ENCODE results near the gene PCLAF.
"Not testable (repeated sequence)": the region's sequence is repeated elsewhere in the genome, so short reads cannot be mapped to it uniquely, and the experiment has no call there.

PCLAF gene, protein sequence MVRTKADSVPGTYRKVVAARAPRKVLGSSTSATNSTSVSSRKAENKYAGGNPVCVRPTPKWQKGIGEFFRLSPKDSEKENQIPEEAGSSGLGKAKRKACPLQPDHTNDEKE

DNA sequence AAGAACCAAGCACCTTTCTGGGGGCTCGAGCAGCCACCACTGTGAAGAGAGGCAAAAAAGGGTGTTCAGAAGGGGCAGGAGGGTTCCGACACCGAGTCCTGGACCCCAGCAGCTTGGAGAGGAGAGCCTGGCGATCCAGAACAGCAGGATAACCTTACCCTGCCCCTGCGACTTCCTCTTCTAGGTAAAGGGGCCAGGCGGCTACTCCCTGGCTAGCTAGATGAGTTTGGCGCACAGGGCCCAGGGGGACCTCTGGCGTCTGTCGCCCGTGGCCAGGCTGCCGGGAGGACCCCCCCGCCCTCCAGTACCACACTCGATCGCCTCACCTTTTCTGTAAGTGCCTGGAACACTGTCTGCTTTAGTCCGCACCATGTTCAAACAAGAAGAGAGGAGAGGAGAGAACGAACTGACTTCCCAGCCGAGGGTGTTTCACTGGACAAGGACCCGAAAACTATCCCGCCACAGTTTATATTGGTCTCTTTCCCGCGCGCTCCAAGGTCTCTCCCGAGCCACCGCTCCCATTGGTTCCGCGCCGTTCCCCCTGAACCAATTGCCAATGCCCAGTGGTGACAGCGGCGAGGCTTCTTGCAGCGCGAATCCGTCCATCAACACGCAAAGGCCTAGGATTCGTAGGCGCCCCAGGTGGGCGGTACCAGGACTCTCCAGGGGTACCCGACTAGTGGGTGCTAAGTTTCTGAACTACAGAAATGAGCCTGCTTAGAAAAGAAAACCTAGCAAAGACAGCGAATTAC, at the start of gene PCLAF:
PCLAF (minus strand) TSS at position 442 of the 752 bp plus-strand sequence; CDS start at position 372, 70 bp downstream.
- peak; percentile 95 for DNase-seq

GRCh38 chr15:64430000-64430735, 48.9 kb upstream of the PCLAF start:
- no peak for DNase-seq

GRCh38 chr15:64429448-64429847, 48.2 kb upstream of the PCLAF start:
- no peak for DNase-seq

DNA sequence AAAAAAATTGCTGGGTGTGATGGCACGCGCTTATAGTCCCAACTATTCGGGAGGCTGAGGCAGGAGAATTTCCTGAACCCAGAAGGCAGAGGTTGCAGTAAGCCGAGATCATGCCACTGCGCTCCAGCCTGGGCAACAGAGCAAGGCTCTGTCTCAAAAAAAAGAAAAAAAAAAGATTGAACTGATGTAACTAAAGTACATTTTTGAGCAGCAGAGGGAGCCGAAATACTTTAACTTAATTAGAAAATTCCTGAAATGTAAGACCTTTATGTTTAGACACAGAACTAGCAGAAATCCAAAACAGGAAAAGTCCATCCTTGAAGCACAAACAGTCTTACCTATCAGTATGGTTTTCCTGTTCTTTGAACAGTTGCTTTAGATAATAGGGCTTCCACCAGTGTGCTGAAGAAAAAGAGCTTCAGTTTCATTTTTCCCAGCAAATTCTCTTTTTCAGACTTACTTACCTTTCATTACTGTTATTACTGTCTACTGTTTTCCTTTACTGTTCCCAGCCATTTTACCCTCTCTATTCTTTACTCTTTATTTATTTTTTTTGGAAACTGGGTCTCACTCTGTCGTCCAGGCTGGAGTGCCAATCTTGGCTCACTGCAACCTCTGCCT, 45.7 kb upstream of the PCLAF start:
- no peak for DNase-seq

- no peak for DNase-seq
Observed at GRCh38 chr15:64425221-64425620, 44.0 kb upstream of the PCLAF start.

DNA sequence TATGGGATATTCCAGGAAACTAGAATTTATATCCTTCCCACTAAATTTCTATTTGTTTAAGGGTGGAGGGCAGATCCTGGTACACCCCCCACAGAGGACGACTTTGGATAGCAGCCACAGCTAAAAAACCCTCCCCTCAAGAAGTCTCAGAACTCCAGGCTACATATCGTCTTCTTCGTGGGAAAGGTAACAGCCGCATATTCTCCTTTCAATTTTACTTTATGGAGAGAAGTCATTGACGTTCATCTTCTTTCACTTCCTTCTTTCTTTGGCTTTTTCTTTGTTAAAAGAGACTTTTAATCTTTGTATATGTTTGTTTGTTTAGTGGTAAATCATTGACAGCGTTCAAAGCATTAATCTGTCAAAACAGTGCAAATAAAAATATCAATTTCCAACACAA, 42.7 kb upstream of the PCLAF start:
- DNase-seq, result peak; percentile 20

GRCh38 chr15:64422697-64423096, 41.5 kb upstream of the PCLAF start:
- no peak for DNase-seq

GRCh38 chr15:64412216-64412615, 31.0 kb upstream of the PCLAF start:
- DNase-seq, result no peak

- DNase-seq, result no peak
Observed at GRCh38 chr15:64400583-64400982, 19.3 kb upstream of the PCLAF start.

GRCh38 chr15:64398575-64398974, 17.3 kb upstream of the PCLAF start:
- no peak for DNase-seq

DNA sequence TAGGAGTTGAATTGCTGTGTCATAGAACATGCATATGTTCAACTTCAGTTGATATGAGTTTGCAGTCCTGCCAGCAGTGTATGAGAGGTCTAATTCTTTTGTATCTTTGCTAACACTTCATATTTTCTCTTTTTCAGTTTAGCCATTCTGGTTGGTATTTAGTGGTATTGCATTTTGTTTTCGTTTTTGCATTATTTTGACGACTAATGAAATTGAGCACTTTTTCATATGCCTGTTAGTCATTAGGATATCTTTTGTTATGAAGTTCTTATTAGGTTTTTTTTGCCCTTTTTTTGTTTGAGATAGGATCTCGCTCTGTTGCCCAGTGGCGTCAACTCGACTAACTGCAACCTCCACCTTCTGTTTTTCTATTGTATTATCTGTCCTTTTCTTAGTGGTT, 15.5 kb upstream of the PCLAF start:
- DNase-seq, result no peak

GRCh38 chr15:64392471-64392870, 11.2 kb upstream of the PCLAF start:
- DNase-seq, result not testable (repeated sequence)

DNA sequence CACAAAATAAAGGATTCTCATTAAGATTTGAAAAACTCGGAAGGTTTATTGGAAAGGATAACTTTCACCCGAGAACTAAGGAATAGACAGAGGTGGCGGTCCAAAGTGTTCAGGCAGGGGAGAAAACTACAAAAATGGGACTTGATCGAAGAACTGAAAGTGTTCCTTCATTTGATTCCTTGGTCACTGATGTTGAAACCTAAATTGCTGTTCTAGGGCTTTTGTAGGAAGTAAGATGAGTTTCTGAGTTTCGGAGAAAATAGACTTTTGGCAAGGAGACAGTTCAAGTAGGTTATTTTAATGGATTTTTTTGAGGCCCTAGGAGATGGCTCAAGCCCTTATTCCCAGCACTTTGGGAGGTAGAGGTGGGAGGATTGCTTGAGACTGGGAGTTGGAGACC, 7.8 kb upstream of the PCLAF start:
- peak; percentile 68 for DNase-seq

- peak; percentile 98 for DNase-seq
Observed at GRCh38 chr15:64387562-64388168, 6.4 kb upstream of the PCLAF start, which contains the start of gene TRIP4. Gene TRIP4 (plus strand): TSS chr15:64387836. CDS start chr15:64387864, 28 bp downstream.

DNA sequence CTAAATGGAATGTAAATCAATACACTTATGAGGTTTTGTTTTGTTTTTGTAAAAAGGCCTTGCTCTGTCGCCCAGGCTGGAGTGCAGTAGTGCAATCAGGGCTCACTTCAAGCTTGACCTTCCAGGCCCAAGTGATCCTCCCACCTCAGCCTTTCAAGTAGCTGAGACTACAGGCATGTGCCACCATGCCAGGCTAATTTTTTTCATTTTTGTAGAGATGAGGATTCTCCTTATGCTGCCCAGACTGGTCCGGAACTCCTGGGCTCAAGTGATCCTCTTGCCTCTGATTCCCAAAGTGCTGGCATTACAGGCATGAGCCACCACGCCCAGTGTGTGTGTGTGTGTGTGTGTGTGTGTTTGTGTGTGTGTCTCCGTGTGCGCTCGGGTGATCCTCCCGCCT, 5.0 kb upstream of the PCLAF start:
- no peak for DNase-seq

- DNase-seq, result no peak
Observed at GRCh38 chr15:64383760-64384159, 2.5 kb upstream of the PCLAF start.

GRCh38 chr15:64380130-64380870, 941 bp downstream of the PCLAF start:
- DNase-seq, result not testable (repeated sequence)

- DNase-seq, result no peak
Observed at GRCh38 chr15:64379216-64379960, 1.9 kb downstream of the PCLAF start.

DNA sequence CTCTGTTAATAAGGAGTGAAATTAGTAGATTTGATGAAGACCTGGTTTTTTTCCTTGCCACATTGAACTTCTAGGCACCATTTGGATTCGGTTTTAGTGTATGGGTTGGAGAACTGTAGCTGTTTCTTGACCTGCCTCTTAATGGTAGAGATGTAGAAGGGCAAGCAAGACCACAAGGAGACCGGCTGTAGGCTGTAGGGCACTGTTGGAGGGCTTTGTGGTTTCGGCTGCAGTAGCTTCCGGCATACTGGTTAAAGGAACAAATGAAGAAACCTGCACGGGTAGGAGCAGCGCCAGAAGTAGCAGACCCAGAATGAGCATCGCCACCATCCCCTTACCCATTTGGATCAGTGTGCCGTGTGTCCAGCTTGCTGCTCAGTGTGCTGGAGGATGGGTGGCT, 7.9 kb downstream of the PCLAF start:
- DNase-seq, result no peak

DNA sequence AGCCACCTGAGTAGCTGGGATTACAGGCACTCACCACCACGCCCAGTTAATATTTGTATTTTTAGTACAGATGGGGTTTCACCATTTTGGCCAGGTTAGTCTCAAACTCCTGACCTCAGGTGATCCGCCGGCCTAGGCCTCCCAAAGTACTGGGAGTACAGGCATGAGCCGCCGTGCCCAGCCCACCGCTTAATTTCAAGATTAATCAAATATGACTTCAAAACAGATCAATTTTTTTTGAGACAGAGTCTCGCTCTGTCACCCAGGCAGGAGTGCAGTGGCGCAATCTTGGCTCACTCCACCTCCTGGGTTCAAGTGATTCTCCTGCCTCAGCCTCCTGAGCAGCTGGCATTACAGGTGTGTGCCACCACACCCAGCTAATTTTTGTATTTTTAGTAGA, 9.9 kb downstream of the PCLAF start:
- DNase-seq, result not testable (repeated sequence)

DNA sequence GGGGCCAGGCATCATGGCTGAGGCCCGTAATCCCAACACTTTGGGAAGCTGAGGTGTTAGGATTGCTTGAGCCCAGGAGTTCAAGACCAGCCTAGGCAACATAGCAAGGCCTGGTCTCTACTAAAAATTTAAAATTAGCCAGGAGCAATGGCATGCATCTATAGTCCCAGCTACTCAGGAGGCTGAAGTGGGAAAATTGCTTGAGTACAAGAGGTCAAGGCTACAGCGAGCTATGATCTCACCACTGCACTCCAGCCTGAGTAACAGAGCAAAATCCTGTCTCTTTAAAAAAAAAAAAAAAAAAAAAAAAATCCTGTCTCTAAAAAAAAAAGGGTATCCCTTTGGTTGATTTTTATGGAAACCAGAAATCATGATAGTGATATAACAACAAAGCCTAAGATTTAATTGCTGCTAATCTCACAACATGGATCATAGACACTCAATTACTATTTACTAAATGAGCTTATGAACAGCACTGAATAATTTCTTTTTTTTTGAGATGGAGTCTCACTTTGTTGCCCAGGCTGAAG, 12.1 kb downstream of the PCLAF start:
- no peak for DNase-seq
